K562 (cell line): ENCODE measurements around the gene EEF2. TPM values are rescaled to one million over a fixed set of nuclear protein-coding genes. Genes with fewer than 3 reads are reported as not detected.
A peak's percentile ranks its signal among the peaks of the same experiment; 100 is the strongest.

Experiments
- CCAR2 ChIP-seq: fragments of 200-400 bp; formaldehyde crosslinking; IDR thresholded peaks from 2 replicates; pipeline ENCODE4 v1.6.1; 2017; ENCODE audit warnings: mild to moderate bottlenecking, low read depth, low read length
- DNMT1 ChIP-seq: fragments of 450-650 bp; IDR thresholded peaks from 2 replicates; pipeline ENCODE4 v1.6.1; 2016; ENCODE audit warnings: antibody characterized with exemption, mild to moderate bottlenecking
- FOXA3 ChIP-seq, 2 experiments: fragments of 450-650 bp in 1 of 2; sonication (generic) in 1 of 2; formaldehyde crosslinking; IDR thresholded peaks in 1 of 2; conservative IDR thresholded peaks in 1 of 2; 2 replicates each; pipeline versions ENCODE4 v1.4.0 to v1.8.0; 2020 to 2022; ENCODE audit warnings: mild to moderate bottlenecking in 2 of 2, missing genetic modification reagents in 1 of 2
- JUND ChIP-seq, 2 experiments: IDR thresholded peaks; 2 replicates in 1 of 2; 3 replicates in 1 of 2; pipeline ENCODE4 v1.6.1; 2011; ENCODE audit warnings: borderline replicate concordance in 2 of 2, low read depth in 2 of 2, low read length in 2 of 2, improper control_type of control experiment in 1 of 2, missing biosample characterization in 1 of 2, missing genetic modification characterization in 1 of 2, missing genetic modification reagents in 1 of 2
- KLF16 ChIP-seq: IDR thresholded peaks from 2 replicates; pipeline ENCODE4 v1.6.1; 2016; ENCODE audit warnings: antibody characterized with exemption
- MCM3 ChIP-seq: fragments of 450-650 bp; IDR thresholded peaks from 2 replicates; pipeline ENCODE4 v1.6.1; 2016
- MTA3 ChIP-seq: fragments of 450-650 bp; formaldehyde crosslinking; IDR thresholded peaks from 2 replicates; pipeline ENCODE4 v1.6.1; 2017; ENCODE audit warnings: mild to moderate bottlenecking, borderline replicate concordance
- NFXL1 ChIP-seq: fragments of 450-650 bp; formaldehyde crosslinking; IDR thresholded peaks from 2 replicates; pipeline ENCODE4 v1.4.0; 2021; ENCODE audit warnings: mild to moderate bottlenecking
- NR2F6 ChIP-seq: fragments of 450-650 bp; formaldehyde crosslinking; IDR thresholded peaks from 2 replicates; pipeline ENCODE4 v1.4.0; 2020; ENCODE audit warnings: mild to moderate bottlenecking
- PHF20 ChIP-seq: fragments of 450-650 bp; IDR thresholded peaks from 2 replicates; pipeline ENCODE4 v1.6.1; 2018; ENCODE audit not compliant: partially characterized antibody
- PHF21A ChIP-seq: fragments of 450-650 bp; IDR thresholded peaks from 2 replicates; pipeline ENCODE4 v1.6.1; 2017; ENCODE audit warnings: low read depth, borderline replicate concordance
- PRMT5 ChIP-seq: sonication (generic); formaldehyde crosslinking; IDR thresholded peaks from 2 replicates; pipeline ENCODE4 v1.5.0; 2020; ENCODE audit warnings: missing genetic modification reagents
- RBBP5 ChIP-seq: fragments of 200-600 bp; sonication (generic); IDR thresholded peaks from 2 replicates; pipeline ENCODE4 v1.6.1; 2012; ENCODE audit warnings: borderline replicate concordance, mild to moderate bottlenecking, low read length, control low read depth, inconsistent platforms; ENCODE audit not compliant: insufficient read depth, poor library complexity, severe bottlenecking
- RBFOX2 ChIP-seq: fragments of 200-400 bp; formaldehyde crosslinking; IDR thresholded peaks from 2 replicates; pipeline ENCODE4 v1.6.1; 2017; ENCODE audit warnings: low read depth, mild to moderate bottlenecking, low read length, moderate library complexity
- SMAD2 ChIP-seq: fragments of 150-350 bp; IDR thresholded peaks from 2 replicates; pipeline ENCODE4 v1.6.1; 2014; ENCODE audit warnings: low read depth, mild to moderate bottlenecking, low read length
- SMC3 ChIP-seq: conservative IDR thresholded peaks from 2 replicates; pipeline ENCODE4 v1.6.1; 2011; ENCODE audit warnings: low read depth, low read length, improper control_type of control experiment; ENCODE audit not compliant: insufficient read depth
- SRSF3 ChIP-seq: fragments of 200-400 bp; formaldehyde crosslinking; IDR thresholded peaks from 2 replicates; pipeline ENCODE4 v1.6.1; 2016; ENCODE audit warnings: mild to moderate bottlenecking, low read length, moderate library complexity; ENCODE audit not compliant: insufficient read depth
- SRSF9 ChIP-seq: fragments of 200-400 bp; formaldehyde crosslinking; IDR thresholded peaks from 2 replicates; pipeline ENCODE4 v1.6.1; 2017; ENCODE audit warnings: low read depth, low read length, borderline replicate concordance
- TAF9B ChIP-seq: fragments of 450-650 bp; IDR thresholded peaks from 2 replicates; pipeline ENCODE4 v1.6.1; 2018; ENCODE audit warnings: mild to moderate bottlenecking; ENCODE audit not compliant: partially characterized antibody
- TARDBP ChIP-seq: fragments of 450-650 bp; IDR thresholded peaks from 2 replicates; pipeline ENCODE4 v1.6.1; 2016
- ZFP36 ChIP-seq: fragments of 150-350 bp; IDR thresholded peaks from 2 replicates; pipeline ENCODE4 v1.6.1; 2018; ENCODE audit warnings: low read length, low read depth; ENCODE audit not compliant: partially characterized antibody
- ZKSCAN3 ChIP-seq: fragments of 250-450 bp; sonication (Bioruptor Pico); IDR thresholded peaks from 2 replicates; pipeline ENCODE4 v1.4.0; 2020
- ZNF12 ChIP-seq: sonication (generic); formaldehyde crosslinking; IDR thresholded peaks from 2 replicates; pipeline ENCODE4 v1.4.0; 2020; ENCODE audit warnings: mild to moderate bottlenecking, missing genetic modification reagents
- ZNF282 ChIP-seq: sonication (generic); formaldehyde crosslinking; IDR thresholded peaks from 2 replicates; pipeline ENCODE4 v1.8.1; 2023; ENCODE audit warnings: missing genetic modification reagents
- ZNF707 ChIP-seq: fragments of 250-450 bp; sonication (Bioruptor Pico); conservative IDR thresholded peaks from 2 replicates; pipeline ENCODE4 v1.8.0; 2022; ENCODE audit warnings: inconsistent platforms, mild to moderate bottlenecking, moderate library complexity
- polyA plus RNA-seq, 8 experiments: library from polyadenylated mRNA; depleted of rRNA in 4 of 8; stranded (reverse) in 5 of 8; unstranded in 3 of 8; fragments of >200 nt; fragmentation: Nextera tagmentation in 2 of 8; fragmentation: Illumina TruSeq in 1 of 8; extraction: Ambion mirVana in 2 of 8; extraction: Trizol in 1 of 8; gene quantifications; 2 replicates each; pipeline versions ENCODE4 v1.2.1 to v1.2.3, GENCODE V29; 2011 to 2014; ENCODE audit warnings: inconsistent platforms in 1 of 8, missing spikeins in 1 of 8
- total RNA-seq, 7 experiments: library from RNA; depleted of rRNA in 6 of 7; stranded (reverse); fragments of >200 nt in 6 of 7; fragmentation: Illumina TruSeq in 2 of 7; extraction: Trizol in 2 of 7; gene quantifications; 2 replicates each; pipeline versions ENCODE4 v1.2.1 to v1.2.3, GENCODE V29; 2011 to 2021; ENCODE audit warnings: low replicate concordance in 1 of 7
- TF ChIP-seq, protein P1 (sequence below): fragments of 450-650 bp; IDR thresholded peaks from 2 replicates; pipeline ENCODE4 v1.6.1; 2016; ENCODE audit warnings: borderline replicate concordance
- TF ChIP-seq, protein P2 (sequence below): sonication (generic); formaldehyde crosslinking; IDR thresholded peaks from 2 replicates; pipeline ENCODE4 v1.9.0; 2022; ENCODE audit warnings: mild to moderate bottlenecking, missing genetic modification reagents

EEF2 gene
- total and polyA plus RNA-seq, 9 of the 15 experiments (the other 6 are each of a cell fraction or from before 2014, with no cell fraction given) = 372 to 3,003 (median 1,453) TPM

DNA sequence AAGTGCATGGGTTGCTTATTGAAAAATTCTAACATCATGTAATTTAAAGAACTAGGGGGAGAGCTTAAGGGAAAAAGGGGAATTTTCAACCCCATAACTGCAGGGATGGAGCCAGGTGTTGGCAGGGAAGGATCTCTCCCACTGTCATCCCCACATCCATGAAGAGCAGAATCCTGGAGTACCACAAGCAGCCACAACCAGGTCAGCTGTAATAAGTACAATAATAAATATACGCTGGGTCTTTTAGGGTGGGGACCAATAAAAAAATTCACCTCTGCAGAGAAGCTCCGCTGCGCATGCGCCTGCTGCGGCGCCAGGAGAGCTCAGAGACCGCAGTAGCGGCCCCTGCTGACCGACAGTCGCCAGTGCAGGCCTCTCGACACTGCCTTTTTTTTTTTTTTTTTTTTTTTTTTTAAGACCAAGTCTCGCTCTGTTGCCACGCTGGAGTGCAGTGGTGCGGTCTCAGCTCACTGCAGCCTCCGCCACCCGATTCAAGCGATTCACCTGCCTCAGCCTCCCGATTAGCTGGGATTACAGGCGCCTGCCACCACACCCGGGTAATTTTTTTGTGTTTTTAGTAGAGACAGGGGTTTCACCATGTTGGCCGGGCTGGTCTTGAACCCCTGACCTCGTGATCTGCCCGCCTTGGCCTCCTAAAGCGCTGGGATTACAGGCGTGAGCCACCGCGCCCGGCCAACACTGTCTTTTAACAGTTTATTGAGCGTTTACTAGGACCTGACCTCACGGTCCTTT lies 2.5 kb upstream of the EEF2 start (continued):
- TF ChIP-seq RBFOX2 = peak; percentile 61
- no peak for TF ChIP-seq DNMT1
- no peak for TF ChIP-seq PRMT5
- TF ChIP-seq NFXL1 (CRISPR knock-in tag) = no peak
- no peak for TF ChIP-seq ZFP36
- TF ChIP-seq NR2F6 = no peak
- no peak for TF ChIP-seq ZNF707 (CRISPR knock-in tag)
- no peak for TF ChIP-seq SRSF9
- no peak for TF ChIP-seq RBBP5
- no peak for TF ChIP-seq FOXA3 (CRISPR knock-in tag; conservative IDR thresholded peaks at IDR 0.05 in 1 of 2, IDR thresholded peaks at IDR 0.05 in 1 of 2)
- TF ChIP-seq ZNF12 (CRISPR knock-in tag) = no peak
- TF ChIP-seq MTA3 = no peak
- TF ChIP-seq SMC3 = no peak
- no peak for TF ChIP-seq MCM3
- no peak for TF ChIP-seq TAF9B
- no peak for TF ChIP-seq PHF20
- no peak for TF ChIP-seq TARDBP
- TF ChIP-seq, protein P1, sequence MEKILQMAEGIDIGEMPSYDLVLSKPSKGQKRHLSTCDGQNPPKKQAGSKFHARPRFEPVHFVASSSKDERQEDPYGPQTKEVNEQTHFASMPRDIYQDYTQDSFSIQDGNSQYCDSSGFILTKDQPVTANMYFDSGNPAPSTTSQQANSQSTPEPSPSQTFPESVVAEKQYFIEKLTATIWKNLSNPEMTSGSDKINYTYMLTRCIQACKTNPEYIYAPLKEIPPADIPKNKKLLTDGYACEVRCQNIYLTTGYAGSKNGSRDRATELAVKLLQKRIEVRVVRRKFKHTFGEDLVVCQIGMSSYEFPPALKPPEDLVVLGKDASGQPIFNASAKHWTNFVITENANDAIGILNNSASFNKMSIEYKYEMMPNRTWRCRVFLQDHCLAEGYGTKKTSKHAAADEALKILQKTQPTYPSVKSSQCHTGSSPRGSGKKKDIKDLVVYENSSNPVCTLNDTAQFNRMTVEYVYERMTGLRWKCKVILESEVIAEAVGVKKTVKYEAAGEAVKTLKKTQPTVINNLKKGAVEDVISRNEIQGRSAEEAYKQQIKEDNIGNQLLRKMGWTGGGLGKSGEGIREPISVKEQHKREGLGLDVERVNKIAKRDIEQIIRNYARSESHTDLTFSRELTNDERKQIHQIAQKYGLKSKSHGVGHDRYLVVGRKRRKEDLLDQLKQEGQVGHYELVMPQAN = no peak; the same call in 1 of the 2 replicates
- TF ChIP-seq, protein P2, sequence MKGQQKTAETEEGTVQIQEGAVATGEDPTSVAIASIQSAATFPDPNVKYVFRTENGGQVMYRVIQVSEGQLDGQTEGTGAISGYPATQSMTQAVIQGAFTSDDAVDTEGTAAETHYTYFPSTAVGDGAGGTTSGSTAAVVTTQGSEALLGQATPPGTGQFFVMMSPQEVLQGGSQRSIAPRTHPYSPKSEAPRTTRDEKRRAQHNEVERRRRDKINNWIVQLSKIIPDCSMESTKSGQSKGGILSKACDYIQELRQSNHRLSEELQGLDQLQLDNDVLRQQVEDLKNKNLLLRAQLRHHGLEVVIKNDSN (CRISPR knock-in tag) = 0 out of 2 replicates have a peak, but pooled peaks have one; percentile 32
- no peak for TF ChIP-seq ZKSCAN3 (CRISPR knock-in tag)
- no peak for TF ChIP-seq JUND (IDR thresholded peaks at IDR 0.05; ENCODE audit: borderline replicate concordance, low read depth, low read length)
- no peak; the same call in 2 of the 3 replicates for TF ChIP-seq JUND (tag; IDR thresholded peaks at IDR 0.05; ENCODE audit: borderline replicate concordance, low read depth, low read length)
- 0 out of 2 replicates have a peak, but pooled peaks have one; percentile 53 for TF ChIP-seq KLF16
- no peak for TF ChIP-seq SMAD2
- no peak for TF ChIP-seq CCAR2
- TF ChIP-seq ZNF282 (CRISPR knock-in tag) = no peak
- TF ChIP-seq PHF21A = no peak
- no peak for TF ChIP-seq SRSF3
